Mesodermal cell (in vitro differentiated cells): Measurements from ENCODE around the gene DLGAP1.
A peak's percentile ranks its signal among the peaks of the same experiment; 100 is the strongest.
"Not testable (repeated sequence)": the region's sequence is repeated elsewhere in the genome, so short reads cannot be mapped to it uniquely, and the experiment has no call there.

Experiments
- H3K27ac ChIP-seq: 2 replicates; pipeline ENCODE4 v1.7.0; 2013; ENCODE audit warnings: mild to moderate bottlenecking, low read depth, low read length, moderate library complexity; ENCODE audit not compliant: severe bottlenecking
- H3K36me3 ChIP-seq: 2 replicates; pipeline ENCODE4 v1.7.1; 2013; ENCODE audit warnings: mild to moderate bottlenecking, low read length, moderate library complexity; ENCODE audit not compliant: control insufficient read depth, insufficient read depth
- H3K4me1 ChIP-seq: one replicate; pipeline ENCODE4 v1.7.1; 2013; ENCODE audit warnings: mild to moderate bottlenecking, low read length; ENCODE audit not compliant: insufficient read depth, control insufficient read depth, poor library complexity, severe bottlenecking
- H3K4me3 ChIP-seq: 2 replicates; pipeline ENCODE4 v1.7.0; 2013; ENCODE audit warnings: low read length, control low read depth, mild to moderate bottlenecking; ENCODE audit not compliant: insufficient read depth, poor library complexity, severe bottlenecking; ENCODE audit errors: extremely low read depth
- H3K9me3 ChIP-seq: 2 replicates; pipeline ENCODE4 v1.7.1; 2013; ENCODE audit warnings: mild to moderate bottlenecking, low read length, moderate library complexity; ENCODE audit not compliant: control insufficient read depth
- WGBS, 2 experiments: methylation state at CpG; one replicate each; pipeline ENCODE4 v1.1.5; 2013; ENCODE audit warnings: missing lambda C conversion rate in 2 of 2; ENCODE audit not compliant: insufficient coverage in 2 of 2; 5-methylcytosine and 5-hydroxymethylcytosine counted together

DLGAP1 gene

DNA sequence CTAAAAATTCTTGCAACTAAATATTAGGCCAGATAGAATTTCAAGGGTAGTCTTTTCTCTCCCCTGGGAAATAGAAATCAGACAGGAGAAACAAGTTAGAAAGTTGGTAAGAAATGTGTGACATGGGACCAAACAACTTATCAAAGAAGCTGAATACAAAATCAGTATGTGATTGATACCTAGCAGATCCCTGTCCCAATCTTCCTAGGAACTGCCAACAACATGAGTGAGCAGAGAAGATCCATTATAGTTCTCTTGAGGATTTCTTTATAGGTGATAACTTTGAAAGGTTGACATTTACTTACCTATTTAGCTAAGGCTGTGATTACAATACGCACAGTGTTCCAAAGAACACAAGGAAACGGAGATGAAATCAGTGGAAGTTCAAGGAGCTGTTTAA is 162.4 kb downstream of the DLGAP1 start:
- no peaks in the 10 kb centered on the region for H3K9me3 ChIP-seq
- 100% methylated on average over 2 of the region's 2 CpGs; no CpG with 5 or more reads in 1 of the 2 experiments for WGBS, 2 experiments
- H3K4me1 ChIP-seq, result no peaks in the 10 kb centered on the region
- H3K4me3 ChIP-seq, result no peak overlapping the region
- no peaks in the 10 kb centered on the region for H3K36me3 ChIP-seq
- H3K27ac ChIP-seq, result no peak overlapping the region

DNA sequence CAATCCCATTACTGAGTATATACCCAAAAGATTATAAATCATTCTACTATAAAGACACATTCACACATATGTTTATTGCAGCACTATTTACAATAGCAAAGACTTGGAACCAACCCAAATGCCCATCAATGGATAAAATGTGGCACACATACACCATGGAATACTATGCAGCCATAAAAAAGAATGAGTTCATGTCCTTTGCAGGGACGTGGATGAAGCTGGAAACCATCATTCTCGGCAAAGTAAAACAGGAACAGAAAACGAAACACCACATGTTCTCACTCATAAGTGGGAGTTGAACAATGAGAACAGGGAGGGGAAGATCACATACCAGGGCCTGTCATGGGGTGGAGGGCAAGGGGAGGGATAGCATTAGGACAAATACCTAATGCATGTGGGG is 167.8 kb downstream of the DLGAP1 start:
- WGBS, 2 experiments, result 100% methylated on average over 1 of the region's 3 CpGs; no CpG with 5 or more reads in 1 of the 2 experiments
- H3K27ac ChIP-seq, H3K36me3 ChIP-seq: not testable (repeated sequence)

DNA sequence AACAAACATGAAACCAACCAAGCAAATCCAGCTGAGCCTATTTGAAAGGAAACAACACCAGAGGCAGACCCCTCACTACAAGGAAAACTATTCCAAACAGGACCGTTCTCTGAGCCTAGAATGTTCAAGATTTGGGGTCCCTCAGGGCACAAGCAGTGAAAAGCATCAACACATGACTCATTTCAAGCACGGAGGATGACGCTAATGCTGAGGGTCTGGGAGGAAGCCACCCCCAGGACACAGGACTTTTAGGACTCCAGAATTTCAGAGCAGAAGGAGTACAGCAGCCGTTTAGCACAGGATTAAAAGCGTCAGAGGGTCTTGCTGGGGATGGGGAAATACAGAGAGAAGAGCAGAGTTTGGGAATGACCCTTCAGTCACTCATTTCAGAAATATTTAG is 168.9 kb downstream of the DLGAP1 start:
- no peak overlapping the region for H3K4me3 ChIP-seq
- 79 to 84% methylated on average over 4 of the region's 5 CpGs for WGBS, 2 experiments
- H3K4me1 ChIP-seq, result no peaks in the 10 kb centered on the region
- peak overlapping the region; percentile 7 for H3K27ac ChIP-seq
- no peaks in the 10 kb centered on the region for H3K36me3 ChIP-seq
- H3K9me3 ChIP-seq, result no peaks in the 10 kb centered on the region

More for the DNA sequence above, 167.8 kb downstream of the DLGAP1 start:
- H3K9me3 ChIP-seq, H3K4me1 ChIP-seq, H3K4me3 ChIP-seq: not testable (repeated sequence)

- Histone ChIP-seq H3K4me3 (no peak overlapping the region), H3K9me3 (no peaks in the 10 kb centered on the region), H3K36me3 (no peaks in the 10 kb centered on the region), H3K27ac (no peak overlapping the region), H3K4me1 (no peaks in the 10 kb centered on the region)
- WGBS, 2 experiments, result 75 to 90% methylated on average over 2 of the region's 3 CpGs
Observed at GRCh38 chr18:4285525-4285924, 169.6 kb downstream of the DLGAP1 start.

GRCh38 chr18:4284528-4284927 is 170.6 kb downstream of the DLGAP1 start:
- Histone ChIP-seq H3K27ac (no peak overlapping the region), H3K4me1 (no peaks in the 10 kb centered on the region), H3K4me3 (no peak overlapping the region), H3K36me3 (no peaks in the 10 kb centered on the region), H3K9me3 (no peaks in the 10 kb centered on the region)
- 79 to 100% methylated on average over 1 to 2 of the region's 2 CpGs for WGBS, 2 experiments

DNA sequence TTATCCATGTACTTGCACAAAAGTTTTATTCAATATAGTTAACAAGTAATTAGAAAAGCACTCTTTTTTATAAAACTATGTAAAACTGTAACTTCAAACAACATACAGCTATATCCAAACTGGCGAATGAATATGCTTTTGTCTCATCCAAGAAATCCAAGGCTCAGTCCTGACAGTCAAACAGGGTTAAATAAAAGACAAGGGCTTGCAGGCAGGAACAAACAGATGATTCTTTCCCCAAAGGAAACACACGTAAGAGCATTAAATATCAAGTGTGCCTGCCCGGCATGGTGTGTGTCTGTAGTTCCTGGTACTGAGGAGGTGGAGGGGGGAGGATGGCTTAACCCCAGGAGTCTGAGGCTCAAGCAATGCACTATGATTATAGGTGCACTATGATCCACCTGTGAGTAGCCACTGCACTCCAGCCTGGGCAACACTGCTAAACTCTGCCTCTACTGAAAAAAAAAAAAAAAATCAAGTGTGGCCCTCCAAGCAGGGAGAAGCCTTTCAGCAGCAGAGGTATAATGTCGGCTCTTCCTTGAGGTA is 171.3 kb downstream of the DLGAP1 start:
- no peak overlapping the region for H3K4me3 ChIP-seq
- H3K4me1 ChIP-seq, result no peaks in the 10 kb centered on the region
- H3K9me3 ChIP-seq, result no peaks in the 10 kb centered on the region
- 95 to 100% methylated on average over 1 to 3 of the region's 4 CpGs for WGBS, 2 experiments
- H3K27ac ChIP-seq, result no peak overlapping the region
- H3K36me3 ChIP-seq, result no peaks in the 10 kb centered on the region

GRCh38 chr18:4282954-4283353 is 172.2 kb downstream of the DLGAP1 start:
- WGBS, 2 experiments, result 69 to 92% methylated on average over 2 to 3 of the region's 3 CpGs
- Histone ChIP-seq H3K36me3 (no peaks in the 10 kb centered on the region), H3K4me1 (no peaks in the 10 kb centered on the region), H3K4me3 (no peak overlapping the region), H3K27ac (no peak overlapping the region), H3K9me3 (no peaks in the 10 kb centered on the region)

DNA sequence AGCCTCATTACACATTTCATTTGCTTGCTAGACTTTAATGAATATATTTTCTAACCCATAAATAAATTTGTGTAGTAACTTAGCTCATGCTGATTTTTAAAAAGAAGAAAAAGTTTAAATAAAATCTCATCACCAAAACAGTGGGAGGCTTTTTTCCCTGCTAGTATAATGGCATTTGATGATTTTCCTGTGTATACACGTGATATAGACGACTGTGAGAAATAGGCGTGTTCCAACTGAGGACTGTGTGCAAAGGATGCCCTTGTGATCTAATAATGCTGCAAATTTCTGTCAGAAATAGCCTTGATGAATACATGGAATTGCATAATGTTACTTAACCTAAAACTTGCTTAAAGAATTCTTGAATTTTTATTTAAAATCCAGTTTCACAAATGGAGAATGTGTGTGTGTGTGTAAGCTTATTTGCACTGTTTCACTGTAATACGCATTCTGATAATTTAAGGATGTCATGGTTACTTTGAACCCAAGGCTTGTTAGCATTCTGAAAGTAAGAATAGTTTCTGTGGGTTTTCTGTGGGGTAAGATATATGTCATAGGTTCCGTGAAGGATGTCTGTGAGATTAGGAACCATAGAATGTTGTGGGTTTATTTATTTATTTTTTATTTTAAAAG is 178.0 kb downstream of the DLGAP1 start:
- Histone ChIP-seq H3K4me3 (no peak overlapping the region), H3K27ac (no peak overlapping the region), H3K36me3 (no peaks in the 10 kb centered on the region), H3K9me3 (no peaks in the 10 kb centered on the region), H3K4me1 (no peaks in the 10 kb centered on the region)
- WGBS, 2 experiments, result 90 to 100% methylated on average over 1 to 2 of the region's 5 CpGs

- Histone ChIP-seq H3K4me1 (no peaks in the 10 kb centered on the region), H3K9me3 (no peaks in the 10 kb centered on the region), H3K36me3 (no peaks in the 10 kb centered on the region), H3K27ac (no peak overlapping the region), H3K4me3 (no peak overlapping the region)
- no CpG with 5 or more reads among the region's 2 CpGs for WGBS, 2 experiments
Observed at GRCh38 chr18:4271952-4272351, 183.2 kb downstream of the DLGAP1 start.

- H3K4me1 ChIP-seq, result no peaks in the 10 kb centered on the region
- H3K36me3 ChIP-seq, result no peaks in the 10 kb centered on the region
- no peak overlapping the region for H3K27ac ChIP-seq
- no peaks in the 10 kb centered on the region for H3K9me3 ChIP-seq
- WGBS, 2 experiments, result 82% methylated on average over 1 of the region's 2 CpGs; no CpG with 5 or more reads in 1 of the 2 experiments
- H3K4me3 ChIP-seq, result no peak overlapping the region
Observed at GRCh38 chr18:4270988-4271387, 184.1 kb downstream of the DLGAP1 start.

DNA sequence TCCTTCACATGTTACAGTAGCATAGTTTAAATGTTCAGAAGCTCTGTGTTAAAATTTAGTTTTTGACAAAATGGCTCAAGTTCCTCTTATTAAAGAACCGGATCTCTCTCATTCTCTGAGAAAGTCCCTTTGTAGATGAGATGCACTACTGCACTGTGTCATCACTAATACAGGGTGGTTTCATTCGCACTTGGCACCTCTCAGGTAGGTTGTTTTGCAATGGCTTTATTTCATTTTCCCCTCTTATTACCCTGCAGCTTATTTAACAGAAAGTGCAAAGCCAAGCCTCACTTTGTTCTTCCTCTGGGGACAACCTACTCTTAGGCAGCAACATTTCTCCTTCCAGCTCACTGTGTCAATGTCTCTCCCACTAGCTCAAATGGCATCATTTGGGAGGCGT is 185.1 kb downstream of the DLGAP1 start:
- H3K4me3 ChIP-seq, result no peak overlapping the region
- H3K27ac ChIP-seq, result no peak overlapping the region
- no peaks in the 10 kb centered on the region for H3K4me1 ChIP-seq
- no peaks in the 10 kb centered on the region for H3K36me3 ChIP-seq
- 100% methylated on average over 1 to 2 of the region's 3 CpGs for WGBS, 2 experiments
- H3K9me3 ChIP-seq, result no peaks in the 10 kb centered on the region
